GM23338 (cell line): ENCODE results near the gene LYPD5. TPM values are rescaled to one million over a fixed set of nuclear protein-coding genes. Genes with fewer than 3 reads are reported as not detected.

ENCODE experiments used
- ATAC-seq: fragments of 200-7000 bp; cut with Tn5 transposase; 3 replicates; pipeline ENCODE4 v1.9.1; 2020
- DNase-seq: peaks from one replicate; pipeline ENCODE4 v3.0.0-alpha.2; 2015; ENCODE audit warnings: low spot score
- H2AFZ ChIP-seq: fragments of 200-600 bp; sonication (generic); 2 replicates; pipeline ENCODE4 v1.8.0; 2016; ENCODE audit warnings: antibody characterized with exemption, mild to moderate bottlenecking, moderate library complexity
- H3F3A ChIP-seq: fragments of 200-600 bp; sonication (generic); replicated peaks from 2 replicates; pipeline ENCODE4 v1.8.0; 2017; ENCODE audit warnings: antibody characterized with exemption, mixed run types, low read depth
- H3K27ac ChIP-seq: fragments of 200-600 bp; sonication (generic); 2 replicates; pipeline ENCODE4 v1.6.1; 2016; ENCODE audit warnings: low read depth
- H3K27me3 ChIP-seq: fragments of 200-600 bp; sonication (generic); 2 replicates; pipeline ENCODE4 v1.8.0; 2016; ENCODE audit warnings: mild to moderate bottlenecking, mixed run types, moderate library complexity; ENCODE audit not compliant: insufficient read depth
- H3K36me3 ChIP-seq: fragments of 200-600 bp; sonication (generic); 2 replicates; pipeline ENCODE4 v1.8.0; 2016; ENCODE audit warnings: mild to moderate bottlenecking; ENCODE audit not compliant: insufficient read depth
- H3K4me1 ChIP-seq: fragments of 200-600 bp; sonication (generic); 2 replicates; pipeline ENCODE4 v1.8.0; 2016; ENCODE audit warnings: mild to moderate bottlenecking, moderate library complexity; ENCODE audit not compliant: insufficient read depth
- H3K4me2 ChIP-seq: fragments of 200-600 bp; sonication (generic); 2 replicates; pipeline ENCODE4 v1.7.1; 2017; ENCODE audit warnings: mixed run types
- H3K4me3 ChIP-seq: fragments of 200-600 bp; sonication (generic); 2 replicates; pipeline ENCODE4 v1.6.1; 2016; ENCODE audit warnings: mixed run types
- H3K79me2 ChIP-seq: fragments of 200-600 bp; sonication (generic); replicated peaks from 2 replicates; pipeline ENCODE4 v1.8.0; 2017; ENCODE audit warnings: mild to moderate bottlenecking; ENCODE audit not compliant: insufficient read depth
- H3K9me2 ChIP-seq: fragments of 200-600 bp; sonication (generic); 2 replicates; pipeline ENCODE4 v1.8.0; 2017; ENCODE audit not compliant: insufficient read depth
- H4K20me1 ChIP-seq: fragments of 200-600 bp; sonication (generic); replicated peaks from 2 replicates; pipeline ENCODE4 v1.8.0; 2017; ENCODE audit warnings: mild to moderate bottlenecking; ENCODE audit not compliant: insufficient read depth
- H3K27ac Mint-ChIP-seq: 2 replicates; pipeline ENCODE4 v1.8.0; 2020; ENCODE audit warnings: inconsistent platforms, mild to moderate bottlenecking, moderate library complexity, mixed read lengths
- H3K27me3 Mint-ChIP-seq: 3 replicates; pipeline ENCODE4 v1.8.0; 2022; ENCODE audit warnings: low read depth, mild to moderate bottlenecking, moderate library complexity, mixed read lengths, inconsistent platforms; ENCODE audit not compliant: insufficient read depth, poor library complexity
- H3K36me3 Mint-ChIP-seq: 3 replicates; pipeline ENCODE4 v1.8.0; 2021; ENCODE audit warnings: low read depth, mild to moderate bottlenecking, inconsistent platforms, moderate library complexity, mixed read lengths
- H3K4me1 Mint-ChIP-seq: 3 replicates; pipeline ENCODE4 v1.8.0; 2020; ENCODE audit warnings: mild to moderate bottlenecking, inconsistent platforms, mixed read lengths
- H3K4me3 Mint-ChIP-seq: 3 replicates; pipeline ENCODE4 v1.8.0; 2021; ENCODE audit warnings: moderate library complexity, mild to moderate bottlenecking, inconsistent platforms, mixed read lengths
- H3K9me3 Mint-ChIP-seq: 3 replicates; pipeline ENCODE4 v1.8.0; 2020; ENCODE audit warnings: moderate library complexity, mild to moderate bottlenecking, inconsistent platforms, mixed read lengths
- JUNB ChIP-seq: IDR thresholded peaks from one replicate; pipeline ENCODE4 v1.6.1; 2016; ENCODE audit warnings: antibody characterized with exemption; ENCODE audit not compliant: unreplicated experiment
- polyA plus RNA-seq: library from polyadenylated mRNA; unstranded; fragments of >200 nt; fragmentation: Nextera tagmentation; extraction: Ambion mirVana; gene quantifications from 2 replicates; pipeline ENCODE4 v1.2.1, GENCODE V29; 2016
- total RNA-seq: library from RNA; depleted of rRNA; stranded (reverse); fragments of >200 nt; shearing (Covaris generic); gene quantifications from 2 replicates; pipeline ENCODE4 v1.2.3, GENCODE V29; 2014
- TF ChIP-seq, protein P1 (sequence below): fragments of 250-450 bp; sonication (Bioruptor Pico); IDR thresholded peaks from 2 replicates; pipeline ENCODE4 v1.5.0; 2020; ENCODE audit warnings: mild to moderate bottlenecking, moderate library complexity
- TF ChIP-seq, protein P2 (sequence below): IDR thresholded peaks from one replicate; pipeline ENCODE4 v1.6.1; 2018; ENCODE audit warnings: antibody characterized with exemption; ENCODE audit not compliant: unreplicated experiment
- TF ChIP-seq, protein P3 (sequence below), 2 experiments: fragments of 200-600 bp in 1 of 2; sonication (generic) in 1 of 2; conservative IDR thresholded peaks; 2 replicates each; pipeline versions ENCODE4 v1.5.1 to v1.6.1; 2016 to 2017; ENCODE audit warnings: antibody characterized with exemption in 2 of 2, low read depth in 2 of 2, mild to moderate bottlenecking in 2 of 2, moderate library complexity in 1 of 2

LYPD5 gene
- total and polyA plus RNA-seq, 2 experiments from 2014 or later: 1.1 to 1.5 TPM

DNA sequence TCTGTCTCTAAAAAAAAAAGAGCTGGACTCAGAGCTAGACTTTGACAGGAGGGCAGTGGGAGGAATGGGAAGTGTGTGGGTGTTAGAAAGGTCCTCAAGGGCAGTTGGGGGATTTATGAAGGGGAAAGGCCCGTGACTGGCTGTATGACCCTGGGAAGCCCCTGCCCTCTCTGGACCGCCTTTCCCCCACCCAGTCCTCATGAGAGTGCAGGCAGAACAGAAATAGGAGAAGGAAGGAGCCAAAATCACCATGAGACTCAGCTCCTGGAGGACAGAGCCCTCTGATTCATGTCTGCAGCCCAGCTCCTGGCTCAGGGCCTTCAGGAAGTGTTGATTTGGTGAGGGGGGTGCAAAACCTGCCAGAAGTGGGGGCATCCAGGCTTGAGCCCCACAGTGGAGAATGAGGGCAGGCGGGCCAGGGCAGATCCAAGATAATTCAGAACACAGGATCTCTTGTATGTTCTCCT, 38.7 kb downstream of the LYPD5 start:
- Histone ChIP-seq H3K27me3 (no peaks in the 10 kb centered on the region), H3K36me3 (no peaks in the 10 kb centered on the region), H3K9me2 (no peaks in the 10 kb centered on the region), H2AFZ (no peak overlapping the region), H3K79me2 (no peaks in the 10 kb centered on the region), H4K20me1 (no peaks in the 10 kb centered on the region), H3K4me3 (no peak overlapping the region), H3K27ac (no peak overlapping the region), H3F3A (no peaks in the 10 kb centered on the region), H3K4me1 (no peaks in the 10 kb centered on the region), H3K4me2 (no peak overlapping the region)
- peaks cover 10% of the 10 kb centered on the region for H3K27me3 Mint-ChIP-seq
- no peaks in the 10 kb centered on the region for H3K36me3 Mint-ChIP-seq
- peaks cover 22% of the 10 kb centered on the region for H3K4me1 Mint-ChIP-seq
- no peak overlapping the region for H3K27ac Mint-ChIP-seq
- no peak overlapping the region for H3K4me3 Mint-ChIP-seq
- no peaks in the 10 kb centered on the region for H3K9me3 Mint-ChIP-seq
- DNase-seq (no peak), ATAC-seq (no peak)
- TF ChIP-seq, protein P1, sequence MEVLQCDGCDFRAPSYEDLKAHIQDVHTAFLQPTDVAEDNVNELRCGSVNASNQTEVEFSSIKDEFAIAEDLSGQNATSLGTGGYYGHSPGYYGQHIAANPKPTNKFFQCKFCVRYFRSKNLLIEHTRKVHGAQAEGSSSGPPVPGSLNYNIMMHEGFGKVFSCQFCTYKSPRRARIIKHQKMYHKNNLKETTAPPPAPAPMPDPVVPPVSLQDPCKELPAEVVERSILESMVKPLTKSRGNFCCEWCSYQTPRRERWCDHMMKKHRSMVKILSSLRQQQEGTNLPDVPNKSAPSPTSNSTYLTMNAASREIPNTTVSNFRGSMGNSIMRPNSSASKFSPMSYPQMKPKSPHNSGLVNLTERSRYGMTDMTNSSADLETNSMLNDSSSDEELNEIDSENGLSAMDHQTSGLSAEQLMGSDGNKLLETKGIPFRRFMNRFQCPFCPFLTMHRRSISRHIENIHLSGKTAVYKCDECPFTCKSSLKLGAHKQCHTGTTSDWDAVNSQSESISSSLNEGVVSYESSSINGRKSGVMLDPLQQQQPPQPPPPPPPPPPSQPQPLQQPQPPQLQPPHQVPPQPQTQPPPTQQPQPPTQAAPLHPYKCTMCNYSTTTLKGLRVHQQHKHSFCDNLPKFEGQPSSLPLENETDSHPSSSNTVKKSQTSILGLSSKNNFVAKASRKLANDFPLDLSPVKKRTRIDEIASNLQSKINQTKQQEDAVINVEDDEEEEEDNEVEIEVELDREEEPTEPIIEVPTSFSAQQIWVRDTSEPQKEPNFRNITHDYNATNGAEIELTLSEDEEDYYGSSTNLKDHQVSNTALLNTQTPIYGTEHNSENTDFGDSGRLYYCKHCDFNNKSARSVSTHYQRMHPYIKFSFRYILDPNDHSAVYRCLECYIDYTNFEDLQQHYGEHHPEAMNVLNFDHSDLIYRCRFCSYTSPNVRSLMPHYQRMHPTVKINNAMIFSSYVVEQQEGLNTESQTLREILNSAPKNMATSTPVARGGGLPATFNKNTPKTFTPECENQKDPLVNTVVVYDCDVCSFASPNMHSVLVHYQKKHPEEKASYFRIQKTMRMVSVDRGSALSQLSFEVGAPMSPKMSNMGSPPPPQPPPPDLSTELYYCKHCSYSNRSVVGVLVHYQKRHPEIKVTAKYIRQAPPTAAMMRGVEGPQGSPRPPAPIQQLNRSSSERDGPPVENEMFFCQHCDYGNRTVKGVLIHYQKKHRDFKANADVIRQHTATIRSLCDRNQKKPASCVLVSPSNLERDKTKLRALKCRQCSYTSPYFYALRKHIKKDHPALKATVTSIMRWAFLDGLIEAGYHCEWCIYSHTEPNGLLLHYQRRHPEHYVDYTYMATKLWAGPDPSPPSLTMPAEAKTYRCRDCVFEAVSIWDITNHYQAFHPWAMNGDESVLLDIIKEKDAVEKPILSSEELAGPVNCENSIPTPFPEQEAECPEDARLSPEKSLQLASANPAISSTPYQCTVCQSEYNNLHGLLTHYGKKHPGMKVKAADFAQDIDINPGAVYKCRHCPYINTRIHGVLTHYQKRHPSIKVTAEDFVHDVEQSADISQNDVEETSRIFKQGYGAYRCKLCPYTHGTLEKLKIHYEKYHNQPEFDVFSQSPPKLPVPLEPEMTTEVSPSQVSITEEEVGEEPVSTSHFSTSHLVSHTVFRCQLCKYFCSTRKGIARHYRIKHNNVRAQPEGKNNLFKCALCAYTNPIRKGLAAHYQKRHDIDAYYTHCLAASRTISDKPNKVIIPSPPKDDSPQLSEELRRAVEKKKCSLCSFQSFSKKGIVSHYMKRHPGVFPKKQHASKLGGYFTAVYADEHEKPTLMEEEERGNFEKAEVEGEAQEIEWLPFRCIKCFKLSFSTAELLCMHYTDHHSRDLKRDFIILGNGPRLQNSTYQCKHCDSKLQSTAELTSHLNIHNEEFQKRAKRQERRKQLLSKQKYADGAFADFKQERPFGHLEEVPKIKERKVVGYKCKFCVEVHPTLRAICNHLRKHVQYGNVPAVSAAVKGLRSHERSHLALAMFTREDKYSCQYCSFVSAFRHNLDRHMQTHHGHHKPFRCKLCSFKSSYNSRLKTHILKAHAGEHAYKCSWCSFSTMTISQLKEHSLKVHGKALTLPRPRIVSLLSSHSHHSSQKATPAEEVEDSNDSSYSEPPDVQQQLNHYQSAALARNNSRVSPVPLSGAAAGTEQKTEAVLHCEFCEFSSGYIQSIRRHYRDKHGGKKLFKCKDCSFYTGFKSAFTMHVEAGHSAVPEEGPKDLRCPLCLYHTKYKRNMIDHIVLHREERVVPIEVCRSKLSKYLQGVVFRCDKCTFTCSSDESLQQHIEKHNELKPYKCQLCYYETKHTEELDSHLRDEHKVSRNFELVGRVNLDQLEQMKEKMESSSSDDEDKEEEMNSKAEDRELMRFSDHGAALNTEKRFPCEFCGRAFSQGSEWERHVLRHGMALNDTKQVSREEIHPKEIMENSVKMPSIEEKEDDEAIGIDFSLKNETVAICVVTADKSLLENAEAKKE (CRISPR knock-in tag): no peak
- TF ChIP-seq JUNB: no peak
- TF ChIP-seq, protein P2, sequence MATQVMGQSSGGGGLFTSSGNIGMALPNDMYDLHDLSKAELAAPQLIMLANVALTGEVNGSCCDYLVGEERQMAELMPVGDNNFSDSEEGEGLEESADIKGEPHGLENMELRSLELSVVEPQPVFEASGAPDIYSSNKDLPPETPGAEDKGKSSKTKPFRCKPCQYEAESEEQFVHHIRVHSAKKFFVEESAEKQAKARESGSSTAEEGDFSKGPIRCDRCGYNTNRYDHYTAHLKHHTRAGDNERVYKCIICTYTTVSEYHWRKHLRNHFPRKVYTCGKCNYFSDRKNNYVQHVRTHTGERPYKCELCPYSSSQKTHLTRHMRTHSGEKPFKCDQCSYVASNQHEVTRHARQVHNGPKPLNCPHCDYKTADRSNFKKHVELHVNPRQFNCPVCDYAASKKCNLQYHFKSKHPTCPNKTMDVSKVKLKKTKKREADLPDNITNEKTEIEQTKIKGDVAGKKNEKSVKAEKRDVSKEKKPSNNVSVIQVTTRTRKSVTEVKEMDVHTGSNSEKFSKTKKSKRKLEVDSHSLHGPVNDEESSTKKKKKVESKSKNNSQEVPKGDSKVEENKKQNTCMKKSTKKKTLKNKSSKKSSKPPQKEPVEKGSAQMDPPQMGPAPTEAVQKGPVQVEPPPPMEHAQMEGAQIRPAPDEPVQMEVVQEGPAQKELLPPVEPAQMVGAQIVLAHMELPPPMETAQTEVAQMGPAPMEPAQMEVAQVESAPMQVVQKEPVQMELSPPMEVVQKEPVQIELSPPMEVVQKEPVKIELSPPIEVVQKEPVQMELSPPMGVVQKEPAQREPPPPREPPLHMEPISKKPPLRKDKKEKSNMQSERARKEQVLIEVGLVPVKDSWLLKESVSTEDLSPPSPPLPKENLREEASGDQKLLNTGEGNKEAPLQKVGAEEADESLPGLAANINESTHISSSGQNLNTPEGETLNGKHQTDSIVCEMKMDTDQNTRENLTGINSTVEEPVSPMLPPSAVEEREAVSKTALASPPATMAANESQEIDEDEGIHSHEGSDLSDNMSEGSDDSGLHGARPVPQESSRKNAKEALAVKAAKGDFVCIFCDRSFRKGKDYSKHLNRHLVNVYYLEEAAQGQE: no peak
- TF ChIP-seq, protein P3, sequence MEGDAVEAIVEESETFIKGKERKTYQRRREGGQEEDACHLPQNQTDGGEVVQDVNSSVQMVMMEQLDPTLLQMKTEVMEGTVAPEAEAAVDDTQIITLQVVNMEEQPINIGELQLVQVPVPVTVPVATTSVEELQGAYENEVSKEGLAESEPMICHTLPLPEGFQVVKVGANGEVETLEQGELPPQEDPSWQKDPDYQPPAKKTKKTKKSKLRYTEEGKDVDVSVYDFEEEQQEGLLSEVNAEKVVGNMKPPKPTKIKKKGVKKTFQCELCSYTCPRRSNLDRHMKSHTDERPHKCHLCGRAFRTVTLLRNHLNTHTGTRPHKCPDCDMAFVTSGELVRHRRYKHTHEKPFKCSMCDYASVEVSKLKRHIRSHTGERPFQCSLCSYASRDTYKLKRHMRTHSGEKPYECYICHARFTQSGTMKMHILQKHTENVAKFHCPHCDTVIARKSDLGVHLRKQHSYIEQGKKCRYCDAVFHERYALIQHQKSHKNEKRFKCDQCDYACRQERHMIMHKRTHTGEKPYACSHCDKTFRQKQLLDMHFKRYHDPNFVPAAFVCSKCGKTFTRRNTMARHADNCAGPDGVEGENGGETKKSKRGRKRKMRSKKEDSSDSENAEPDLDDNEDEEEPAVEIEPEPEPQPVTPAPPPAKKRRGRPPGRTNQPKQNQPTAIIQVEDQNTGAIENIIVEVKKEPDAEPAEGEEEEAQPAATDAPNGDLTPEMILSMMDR (conservative IDR thresholded peaks at IDR 0.05; ENCODE audit: low read depth in 2 of 2): no peak
